Urothelium cell line (cell line): Measurements from ENCODE around the gene SMAGP.

Experiments
- DNase-seq: peaks from one replicate; pipeline ENCODE4 v3.0.0; 2011; ENCODE audit warnings: low spot score, mixed read lengths
- FAIRE-seq: peaks from 2 replicates; lab custom pipeline; 2011; peaks lifted over from hg19 to GRCh38; lab: Jason Lieb, UNC

The SMAGP gene

DNA sequence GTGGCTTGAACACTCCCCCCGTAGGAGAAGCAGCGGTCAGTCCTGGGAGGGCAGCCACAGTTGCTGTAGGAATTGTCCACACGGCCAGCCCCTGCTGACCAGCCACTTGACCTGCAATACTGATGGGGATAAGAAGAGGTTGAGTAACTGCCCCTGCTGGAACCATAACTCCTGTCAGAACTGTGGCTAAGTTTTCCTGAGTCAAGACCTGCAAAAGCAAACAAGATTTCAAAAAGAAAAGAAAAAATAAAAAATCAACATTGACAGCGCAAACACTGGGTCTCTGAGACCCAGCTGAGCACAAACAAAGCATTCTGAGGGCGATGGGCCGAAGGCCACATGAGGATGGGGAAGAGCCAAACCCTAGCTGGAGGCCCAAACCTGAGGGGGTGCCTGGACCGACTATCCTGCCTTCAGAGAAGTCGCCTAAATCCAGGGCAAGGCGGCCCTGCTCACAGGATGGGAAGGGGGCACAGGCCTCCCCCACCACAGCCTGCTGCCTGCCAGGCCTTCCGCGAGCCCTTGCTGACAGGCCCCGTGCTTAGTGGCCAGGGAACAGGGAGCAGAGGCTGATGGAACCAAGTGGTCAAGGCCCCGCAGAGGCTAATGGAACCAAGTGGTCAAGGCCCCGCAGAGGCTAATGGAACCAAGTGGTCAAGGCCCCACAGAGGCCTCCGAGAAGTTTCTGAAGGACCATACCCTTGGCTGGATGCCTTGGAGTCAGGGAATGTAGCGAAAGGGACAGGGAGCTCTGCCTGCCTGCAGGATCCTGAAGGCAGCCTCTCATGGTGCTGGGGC is 71.4 kb downstream of the SMAGP start:
- DNase-seq (no peak), FAIRE-seq (no peak)

DNA sequence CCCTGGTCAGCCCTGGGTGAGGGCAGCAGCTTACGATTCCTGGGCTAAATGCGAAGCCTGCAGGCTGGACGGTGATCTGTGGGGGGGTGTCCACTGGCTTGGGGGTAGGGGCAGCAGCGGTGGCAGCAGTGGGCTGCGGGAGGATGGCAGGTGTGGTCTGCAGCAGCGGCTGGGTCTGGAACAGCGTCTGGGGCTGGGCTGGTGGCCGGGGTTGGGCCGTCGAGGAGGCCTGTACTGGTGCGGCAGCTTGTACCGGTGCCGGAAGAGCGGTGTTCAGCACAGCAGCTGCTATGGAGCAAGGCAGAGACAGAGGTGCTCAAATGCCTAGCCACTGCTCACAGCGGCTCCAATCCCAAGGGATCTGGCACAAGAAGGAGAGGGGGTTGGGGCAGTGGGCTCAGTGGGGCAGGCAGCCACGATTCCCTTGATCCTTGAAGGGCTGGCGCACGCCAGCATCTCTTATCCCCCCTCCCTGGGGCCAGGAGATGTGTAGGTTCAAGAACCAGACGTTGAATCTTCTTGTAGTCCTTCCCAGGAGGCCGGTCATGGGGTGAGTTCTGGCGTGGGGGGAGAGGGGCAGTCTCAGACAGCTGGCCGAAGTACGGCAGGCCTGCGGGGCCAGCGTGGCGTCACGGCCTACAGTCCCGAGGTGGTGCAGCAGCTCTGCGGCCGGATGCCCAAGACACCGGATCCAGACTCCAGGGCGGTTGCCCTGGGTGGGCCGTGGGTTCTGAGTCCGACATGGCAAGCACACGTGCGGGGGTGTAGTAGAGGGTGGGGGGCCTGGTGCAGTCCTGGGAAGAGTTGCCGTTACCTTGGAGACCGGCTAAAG is 72.3 kb downstream of the SMAGP start:
- FAIRE-seq (no peak), DNase-seq (no peak)

DNA sequence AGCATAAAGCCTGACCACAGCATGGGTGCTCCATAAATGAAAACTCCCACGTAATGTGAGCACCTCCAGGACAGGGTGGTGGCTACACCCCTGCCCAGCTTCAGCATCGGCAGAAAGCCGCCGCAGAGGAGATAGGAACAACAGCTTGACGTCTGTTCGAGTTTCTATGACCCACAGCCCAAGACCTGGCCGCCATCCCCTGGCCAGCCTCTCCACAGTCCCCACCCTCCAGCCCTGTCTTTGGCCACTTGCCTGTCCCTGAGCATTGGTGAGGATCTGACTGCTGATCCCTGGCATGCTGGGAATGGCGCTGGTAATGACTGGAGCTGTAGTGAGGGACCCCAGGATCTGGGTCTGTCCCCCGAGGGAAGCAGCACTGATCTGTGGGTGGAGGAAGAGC is 73.7 kb downstream of the SMAGP start:
- no peak for FAIRE-seq
- DNase-seq, result no peak

DNA sequence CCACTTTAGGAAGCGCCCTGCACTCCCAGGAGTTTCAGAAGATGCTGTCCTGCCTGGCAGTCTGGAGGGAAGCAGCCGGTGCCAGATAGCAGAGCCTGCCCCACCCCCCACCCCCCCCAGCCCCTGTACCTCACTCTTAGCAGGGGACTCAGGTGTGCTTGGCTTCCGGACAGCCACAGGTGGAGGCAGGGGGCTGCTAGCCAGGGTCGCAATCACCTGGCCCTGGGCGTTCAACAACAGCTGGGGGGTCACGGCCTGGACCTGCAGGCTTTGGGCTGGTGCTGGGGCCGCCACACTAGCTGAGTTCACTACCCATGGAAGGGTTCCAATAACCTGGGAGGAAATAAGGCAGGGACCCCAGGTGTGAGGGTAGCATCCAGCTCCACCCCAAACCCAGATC is 74.4 kb downstream of the SMAGP start:
- FAIRE-seq (no peak), DNase-seq (no peak)
